NAMALWA (cell line): ENCODE measurements around the gene ULK1.
A peak's percentile ranks its signal among the peaks of the same experiment; 100 is the strongest.

Source experiments
- DNase-seq: peaks from one replicate; pipeline ENCODE4 v3.0.0-alpha.2; 2015; ENCODE audit warnings: low spot score

Gene ULK1

GRCh38 chr12:131894313-131894860 lies at the start of gene ULK1:
ULK1 (plus strand) TSS chr12:131894622; CDS start chr12:131895002, 380 bp downstream.
- DNase-seq: peak; percentile 91

DNA sequence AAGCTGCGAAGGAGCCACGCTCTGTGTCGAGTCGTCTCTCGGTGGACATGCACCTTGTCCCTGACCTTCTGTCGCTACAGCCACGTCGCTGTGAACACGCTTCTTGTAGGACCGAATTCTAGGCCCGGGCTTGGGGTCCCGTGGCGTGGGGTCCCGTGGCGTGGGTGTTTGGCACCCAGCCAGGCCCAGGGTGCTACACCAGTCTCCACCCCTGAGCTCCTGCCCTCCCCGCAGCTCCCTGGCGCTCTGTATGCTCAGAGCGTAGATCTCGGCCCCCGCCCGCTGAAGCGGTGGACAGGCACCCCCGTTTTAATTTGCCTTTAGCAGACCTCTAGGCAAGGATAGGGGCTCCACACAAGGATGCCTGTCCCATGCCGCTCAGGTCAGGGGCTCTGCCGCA lies 49.8 kb upstream of the ULK1 start:
- DNase-seq: no peak

DNA sequence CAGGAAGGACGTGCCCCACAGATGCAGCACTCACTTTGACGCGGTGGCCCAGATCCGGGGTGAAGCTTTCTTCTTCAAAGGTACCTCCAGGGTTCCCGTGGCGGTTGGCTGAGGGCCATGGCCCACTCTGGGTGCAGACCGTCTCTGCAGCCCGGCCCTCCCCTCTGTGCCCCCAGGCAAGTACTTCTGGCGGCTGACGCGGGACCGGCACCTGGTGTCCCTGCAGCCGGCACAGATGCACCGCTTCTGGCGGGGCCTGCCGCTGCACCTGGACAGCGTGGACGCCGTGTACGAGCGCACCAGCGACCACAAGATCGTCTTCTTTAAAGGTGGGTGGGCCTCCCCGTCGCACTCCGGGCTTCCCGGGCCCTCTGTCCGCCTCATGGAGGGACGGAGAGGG lies 49.3 kb upstream of the ULK1 start:
- no peak for DNase-seq

GRCh38 chr12:131847456-131847855 lies 47.0 kb upstream of the ULK1 start:
- DNase-seq: no peak

DNA sequence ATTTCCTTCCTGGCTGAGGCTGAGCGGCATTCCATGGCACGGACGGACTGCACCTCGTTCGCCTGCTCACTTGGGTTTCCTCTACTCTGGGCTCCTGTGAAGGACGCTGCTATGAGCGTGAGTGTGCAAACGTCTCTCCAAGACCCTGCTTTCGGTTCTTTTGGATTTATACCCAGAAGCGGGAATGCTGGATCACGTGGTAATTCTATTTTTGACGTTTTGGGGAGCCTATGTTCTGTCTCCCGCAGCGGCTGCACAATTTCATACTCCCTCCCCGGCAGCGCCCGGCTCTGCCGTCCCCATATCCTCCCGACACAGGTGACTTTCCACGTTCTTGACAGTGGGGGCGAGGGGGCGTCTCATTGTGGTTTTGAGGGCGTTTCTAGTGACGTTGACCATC lies 45.7 kb upstream of the ULK1 start:
- DNase-seq: no peak

DNA sequence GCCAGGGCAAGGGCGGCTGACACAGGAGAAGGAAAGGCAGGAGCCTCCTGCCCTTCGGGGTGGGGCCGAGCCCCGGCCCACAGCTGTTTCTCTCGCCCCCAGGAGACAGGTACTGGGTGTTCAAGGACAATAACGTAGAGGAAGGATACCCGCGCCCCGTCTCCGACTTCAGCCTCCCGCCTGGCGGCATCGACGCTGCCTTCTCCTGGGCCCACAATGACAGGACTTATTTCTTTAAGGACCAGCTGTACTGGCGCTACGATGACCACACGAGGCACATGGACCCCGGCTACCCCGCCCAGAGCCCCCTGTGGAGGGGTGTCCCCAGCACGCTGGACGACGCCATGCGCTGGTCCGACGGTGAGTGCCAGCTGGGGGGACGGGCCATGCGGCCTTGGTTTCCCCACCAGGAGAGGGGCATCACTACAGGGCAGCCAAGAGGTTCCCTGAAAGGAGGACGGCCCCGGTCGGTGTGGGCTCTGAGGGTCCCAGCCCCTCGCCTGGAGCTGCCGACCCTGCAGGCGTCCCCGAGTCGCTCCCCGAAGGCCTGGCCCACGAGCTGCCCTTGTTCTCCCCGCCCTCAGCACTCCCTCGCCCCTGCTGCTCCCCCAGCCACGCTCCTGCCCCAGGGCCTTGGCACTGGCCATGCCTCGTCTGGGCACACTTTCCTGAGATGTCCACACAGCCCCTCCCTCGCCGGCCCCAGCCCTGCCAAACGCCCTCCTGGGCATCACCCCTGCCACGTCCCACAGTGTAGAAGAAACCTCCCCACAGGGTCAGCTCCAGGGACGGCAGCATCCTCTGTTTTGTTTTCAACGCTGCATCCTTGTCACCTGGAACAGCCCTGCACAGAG lies 44.5 kb upstream of the ULK1 start:
- no peak for DNase-seq

- DNase-seq: no peak
Measured at GRCh38 chr12:131850856-131851559, 43.4 kb upstream of the ULK1 start.

DNA sequence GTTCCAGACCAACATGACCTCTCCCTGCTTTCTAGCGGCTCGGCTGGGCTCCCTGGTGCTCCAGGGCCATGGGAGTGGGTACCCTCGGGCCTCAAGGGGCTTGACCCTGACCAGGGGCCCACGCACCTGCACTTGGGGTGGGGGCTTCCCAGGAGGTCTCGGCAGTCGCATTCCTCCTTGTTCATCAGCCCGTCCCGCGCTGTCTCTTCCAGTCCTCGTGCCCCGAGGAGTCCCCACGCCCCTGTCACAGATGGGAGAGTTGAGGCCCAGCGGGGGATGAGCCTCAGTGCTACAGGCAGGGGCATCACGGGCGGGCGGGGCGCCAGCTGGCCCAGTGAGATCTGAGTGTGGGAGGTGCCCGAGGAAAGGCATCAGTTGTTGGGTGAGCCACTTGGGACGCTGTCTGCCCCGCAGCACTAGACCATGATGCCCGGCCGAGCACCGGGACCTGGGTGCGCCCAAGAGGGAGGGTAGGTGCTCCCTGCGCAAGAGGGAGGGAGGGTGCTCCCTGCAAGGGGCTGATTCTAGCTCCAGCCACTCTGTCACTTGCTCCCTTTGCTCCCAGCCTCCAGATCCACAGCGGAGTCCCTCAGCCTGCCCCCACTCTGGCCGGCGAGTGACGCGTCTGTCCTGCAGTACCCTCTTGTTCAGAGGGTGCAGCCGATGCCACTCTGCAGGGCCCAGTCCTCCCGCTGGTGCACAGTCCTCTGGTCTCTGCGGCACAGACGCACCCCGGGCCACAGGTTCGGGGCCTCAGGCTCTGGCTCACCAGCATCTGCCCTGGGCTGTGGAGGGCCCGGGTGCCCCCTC lies 42.5 kb upstream of the ULK1 start:
- no peak for DNase-seq

- no peak for DNase-seq
Measured at GRCh38 chr12:131852551-131853299, 41.7 kb upstream of the ULK1 start.

- DNase-seq: no peak
Measured at GRCh38 chr12:131853832-131854797, 40.3 kb upstream of the ULK1 start.

DNA sequence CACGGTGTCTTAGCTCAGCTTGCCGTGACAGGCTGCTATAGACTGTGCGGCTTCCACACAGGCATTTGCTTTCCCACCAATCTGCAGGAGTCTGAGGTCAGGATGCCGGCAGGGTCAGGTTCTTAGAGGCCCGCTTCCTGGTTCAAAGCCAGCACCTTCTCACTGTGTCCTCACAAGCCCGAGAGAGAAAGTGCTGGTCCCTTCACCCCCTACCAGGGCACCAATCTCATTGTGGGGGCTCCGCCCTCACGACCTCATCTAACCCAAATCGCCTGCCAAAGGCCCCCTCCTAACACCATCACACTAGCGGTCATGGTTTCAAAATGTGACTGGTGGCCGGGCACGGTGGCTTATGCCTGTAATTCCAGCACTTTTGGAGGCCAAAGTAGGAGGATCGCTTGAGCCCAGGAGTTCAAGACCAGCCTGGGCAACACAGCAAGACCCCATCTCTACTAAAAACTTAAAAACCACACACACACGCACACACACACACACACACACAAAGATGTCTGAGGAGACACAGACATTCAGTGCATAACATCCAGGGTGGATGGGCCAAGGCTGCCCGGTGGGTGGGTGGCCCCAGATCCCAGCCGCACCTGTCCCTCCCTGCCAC lies 39.5 kb upstream of the ULK1 start:
- DNase-seq: no peak

DNA sequence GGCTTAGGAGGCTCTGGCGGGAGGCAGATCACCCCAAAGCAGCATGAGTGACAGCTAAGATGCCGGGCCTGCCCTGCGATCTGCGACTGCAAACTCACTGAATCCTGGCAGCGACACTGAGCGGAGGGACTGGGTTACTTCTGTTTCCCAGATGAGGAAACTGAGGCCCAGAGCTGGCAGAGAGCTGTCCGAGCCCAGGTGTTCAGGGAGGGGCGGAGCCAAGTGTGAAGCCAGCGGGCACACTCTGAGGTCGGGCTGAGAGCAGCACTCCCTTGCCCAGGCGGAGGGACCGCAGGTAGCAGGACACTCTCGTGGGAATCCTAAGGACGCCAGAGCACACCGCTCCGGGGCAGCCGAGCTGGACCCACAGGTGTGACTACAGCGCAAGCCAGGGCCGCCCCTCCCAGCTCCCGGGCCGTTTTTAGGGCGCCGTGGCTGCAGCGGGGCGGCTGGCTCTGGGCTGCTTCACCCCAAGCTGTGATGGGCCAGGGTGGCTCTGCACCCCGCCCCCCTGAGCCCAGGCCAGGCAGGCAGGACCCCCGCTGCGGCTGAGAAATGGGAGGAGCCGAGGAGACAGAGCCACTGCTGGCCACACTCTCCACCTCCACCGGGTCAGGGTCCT lies 38.8 kb upstream of the ULK1 start:
- no peak for DNase-seq

GRCh38 chr12:131856366-131857097 lies 37.9 kb upstream of the ULK1 start:
- no peak for DNase-seq

GRCh38 chr12:131857908-131858850 lies 36.2 kb upstream of the ULK1 start:
- DNase-seq: no peak

DNA sequence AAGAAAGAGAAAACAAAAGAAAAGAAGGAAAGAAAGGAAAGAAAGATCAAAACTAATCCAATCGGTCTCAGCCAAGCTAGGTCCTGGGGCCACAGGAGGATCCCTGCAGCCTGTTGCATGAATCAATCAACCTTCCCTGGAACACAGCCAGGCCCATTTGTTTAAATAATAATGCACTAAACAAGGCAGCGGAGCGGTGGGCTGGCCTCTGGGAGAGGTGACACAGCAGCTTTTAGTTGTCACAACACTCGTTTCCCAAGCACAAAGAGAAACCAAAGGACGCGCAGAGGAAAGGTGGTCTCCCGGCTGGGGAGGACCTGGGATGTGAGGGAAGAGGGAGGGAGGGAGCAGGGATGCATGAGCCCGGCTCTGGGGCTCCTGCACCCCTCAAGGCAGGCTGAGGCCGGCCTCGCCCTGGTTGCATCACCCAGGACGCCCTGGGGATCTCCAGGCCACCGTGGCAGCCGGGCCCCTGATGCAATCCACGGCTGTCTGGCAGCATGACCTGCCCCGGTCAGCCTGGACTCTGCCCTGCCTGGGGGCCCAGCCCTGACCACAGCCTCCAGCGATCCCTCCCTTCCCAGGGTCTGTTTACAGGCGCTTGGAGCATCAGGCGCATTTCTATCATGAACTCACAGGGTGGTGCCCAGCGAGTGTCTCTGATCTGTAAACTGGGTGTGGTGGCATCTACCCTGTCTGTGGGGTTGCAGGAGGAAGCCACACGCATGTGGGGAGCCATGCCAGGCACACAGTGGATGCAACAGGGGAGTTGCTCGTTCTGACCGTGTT lies 33.8 kb upstream of the ULK1 start:
- DNase-seq: no peak

GRCh38 chr12:131861261-131862083 lies 33.0 kb upstream of the ULK1 start:
- no peak for DNase-seq
